ENCODE data around the gene SEMA4D. TPM values are rescaled to one million over a fixed set of nuclear protein-coding genes. Genes with fewer than 3 reads are reported as not detected.

The SEMA4D gene
- total RNA-seq, 3 donors from 2014 or later (not counting 1 experiment from before 2014, with no cell fraction given): 354 to 448 (median 420) TPM

DNA sequence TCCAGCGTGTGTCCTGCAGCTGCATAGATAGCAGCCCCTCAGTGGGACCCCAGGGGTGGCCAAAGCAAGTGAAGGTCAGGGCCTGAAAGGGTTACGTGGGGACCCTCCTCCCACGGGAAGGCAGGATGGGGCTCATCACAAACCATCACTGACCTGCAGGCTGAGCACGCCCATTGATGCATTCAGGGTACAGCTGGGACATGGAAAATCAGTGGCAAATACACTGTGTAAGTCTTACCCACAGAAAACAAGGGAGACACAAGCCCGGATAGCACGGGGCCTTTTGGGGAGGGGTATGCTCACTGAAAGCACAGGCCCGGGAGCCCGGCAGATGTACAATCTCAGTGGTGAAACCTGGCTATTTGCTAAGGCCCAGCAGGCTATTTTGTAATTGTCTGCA lies 49.1 kb downstream of the SEMA4D start:
- Histone ChIP-seq H3K36me3 (ENCODE audit: control insufficient read depth, insufficient read depth, low read length) (peaks cover 18% of the 10 kb centered on the region), H3K4me3 (ENCODE audit: low read length) (no peak overlapping the region), H3K27ac (ENCODE audit: low read length) (peak overlapping the region; percentile 28), H3K4me1 (ENCODE audit: control insufficient read depth, insufficient read depth, low read length) (peaks cover 68% of the 10 kb centered on the region), H3K9me3 (ENCODE audit: control insufficient read depth, insufficient read depth, low read length) (no peaks in the 10 kb centered on the region), H3K27me3 (ENCODE audit: control insufficient read depth, insufficient read depth, low read length) (no peaks in the 10 kb centered on the region)
- no peak for DNase-seq
- Mint-ChIP-seq H3K27me3 (ENCODE audit: low read depth in 2 of 2) (no peaks in the 10 kb centered on the region), H3K4me1 (peaks cover 73 to 93% of the 10 kb centered on the region in 2 donors), H3K27ac (peak overlapping the region; percentile 93), H3K4me3 (peak overlapping the region; percentile 79), H3K9me3 (no peaks in the 10 kb centered on the region), H3K36me3 (peaks cover 8% of the 10 kb centered on the region)
- no peak for ATAC-seq
- 68% methylated on average over 8 of the region's 8 CpGs for WGBS (ENCODE audit: insufficient coverage)
- intact Hi-C loops (cut with micrococcal nuclease): loop anchor here (2.0 to 5.0 kb wide), 2 partner anchors 48 to 88 kb away; no protein-coding TSS in a partner anchor
- TF ChIP-seq, protein P1, sequence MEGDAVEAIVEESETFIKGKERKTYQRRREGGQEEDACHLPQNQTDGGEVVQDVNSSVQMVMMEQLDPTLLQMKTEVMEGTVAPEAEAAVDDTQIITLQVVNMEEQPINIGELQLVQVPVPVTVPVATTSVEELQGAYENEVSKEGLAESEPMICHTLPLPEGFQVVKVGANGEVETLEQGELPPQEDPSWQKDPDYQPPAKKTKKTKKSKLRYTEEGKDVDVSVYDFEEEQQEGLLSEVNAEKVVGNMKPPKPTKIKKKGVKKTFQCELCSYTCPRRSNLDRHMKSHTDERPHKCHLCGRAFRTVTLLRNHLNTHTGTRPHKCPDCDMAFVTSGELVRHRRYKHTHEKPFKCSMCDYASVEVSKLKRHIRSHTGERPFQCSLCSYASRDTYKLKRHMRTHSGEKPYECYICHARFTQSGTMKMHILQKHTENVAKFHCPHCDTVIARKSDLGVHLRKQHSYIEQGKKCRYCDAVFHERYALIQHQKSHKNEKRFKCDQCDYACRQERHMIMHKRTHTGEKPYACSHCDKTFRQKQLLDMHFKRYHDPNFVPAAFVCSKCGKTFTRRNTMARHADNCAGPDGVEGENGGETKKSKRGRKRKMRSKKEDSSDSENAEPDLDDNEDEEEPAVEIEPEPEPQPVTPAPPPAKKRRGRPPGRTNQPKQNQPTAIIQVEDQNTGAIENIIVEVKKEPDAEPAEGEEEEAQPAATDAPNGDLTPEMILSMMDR (IDR thresholded peaks at IDR 0.05): no peak

DNA sequence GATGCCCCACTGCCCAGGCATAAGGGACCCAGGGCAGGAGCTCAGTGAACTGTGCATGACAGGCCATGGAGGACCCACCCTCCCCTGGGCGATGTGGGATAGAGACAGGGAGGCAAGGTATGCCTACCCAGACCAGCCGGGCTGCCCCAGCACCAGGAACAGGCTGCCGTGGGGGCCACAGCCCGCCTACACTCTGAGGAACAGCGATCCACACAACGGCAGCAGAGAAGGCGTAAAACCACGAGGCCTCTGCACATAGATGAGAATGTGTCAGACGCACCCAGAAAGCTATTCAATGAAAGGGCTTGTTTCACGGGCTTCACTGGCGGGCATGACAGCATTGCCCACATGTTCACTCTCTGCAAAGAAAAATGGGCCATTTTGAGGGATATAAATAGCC lies 49.5 kb downstream of the SEMA4D start:
- no peaks in the 10 kb centered on the region for H3K9me3 ChIP-seq (ENCODE audit: control insufficient read depth, insufficient read depth, low read length)
- intact Hi-C loops (cut with micrococcal nuclease): loop anchor here (2.0 to 5.0 kb wide), 2 partner anchors 48 to 89 kb away; no protein-coding TSS in a partner anchor
- H3K4me3 ChIP-seq (ENCODE audit: low read length): no peak overlapping the region
- peak overlapping the region; percentile 79 for H3K4me3 Mint-ChIP-seq
- H3K27me3 ChIP-seq (ENCODE audit: control insufficient read depth, insufficient read depth, low read length): no peaks in the 10 kb centered on the region
- peaks cover 18% of the 10 kb centered on the region for H3K36me3 ChIP-seq (ENCODE audit: control insufficient read depth, insufficient read depth, low read length)
- peak; percentile 60 to 70 for DNase-seq
- peak overlapping the region; percentile 32 for H3K27ac ChIP-seq (ENCODE audit: low read length)
- H3K36me3 Mint-ChIP-seq: peaks cover 8% of the 10 kb centered on the region
- H3K27me3 Mint-ChIP-seq (ENCODE audit: low read depth in 2 of 2): no peaks in the 10 kb centered on the region
- H3K9me3 Mint-ChIP-seq: no peaks in the 10 kb centered on the region
- H3K27ac Mint-ChIP-seq: peak overlapping the region; percentile 93
- peaks cover 71% of the 10 kb centered on the region for H3K4me1 ChIP-seq (ENCODE audit: control insufficient read depth, insufficient read depth, low read length)
- TF ChIP-seq, protein P1 (IDR thresholded peaks at IDR 0.05): no peak
- peak; percentile 80 to 87 (median 85) for ATAC-seq
- peaks cover 75 to 96% of the 10 kb centered on the region in 2 donors for H3K4me1 Mint-ChIP-seq
- WGBS (ENCODE audit: insufficient coverage): 13% methylated on average over 11 of the region's 11 CpGs

DNA sequence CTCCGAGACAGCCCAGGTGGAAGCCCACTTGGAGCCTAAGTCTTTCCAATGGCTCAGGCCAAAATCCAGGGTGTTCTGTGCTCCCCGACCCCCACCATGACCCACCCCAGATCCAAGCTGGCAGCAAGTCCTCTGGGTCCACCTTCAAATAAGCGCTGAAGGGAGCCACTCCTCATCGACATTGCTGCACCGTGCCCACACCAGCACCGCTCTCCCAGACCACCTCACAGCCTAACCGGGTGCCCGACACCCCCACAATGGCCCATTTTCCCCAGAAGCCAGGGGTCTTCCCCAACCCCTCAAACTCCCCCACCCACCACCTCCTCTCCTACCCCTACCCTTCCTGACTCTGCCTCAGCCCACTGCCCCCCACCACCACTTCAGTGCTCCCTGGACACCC lies 50.5 kb downstream of the SEMA4D start:
- H3K4me1 ChIP-seq (ENCODE audit: control insufficient read depth, insufficient read depth, low read length): peaks cover 72% of the 10 kb centered on the region
- TF ChIP-seq, protein P1 (IDR thresholded peaks at IDR 0.05): no peak
- no peak overlapping the region for H3K4me3 Mint-ChIP-seq
- H3K4me1 Mint-ChIP-seq: peaks cover 68 to 96% of the 10 kb centered on the region in 2 donors
- no peaks in the 10 kb centered on the region for H3K9me3 Mint-ChIP-seq
- 94% methylated on average over 8 of the region's 8 CpGs for WGBS (ENCODE audit: insufficient coverage)
- H3K27ac Mint-ChIP-seq: peak overlapping the region; percentile 38 to 93
- peaks cover 8% of the 10 kb centered on the region for H3K36me3 Mint-ChIP-seq
- intact Hi-C loops (cut with micrococcal nuclease): loop anchor here (5.0 kb wide), 1 partner anchor 90 kb away; no protein-coding TSS in a partner anchor
- H3K27me3 ChIP-seq (ENCODE audit: control insufficient read depth, insufficient read depth, low read length): no peaks in the 10 kb centered on the region
- H3K27ac ChIP-seq (ENCODE audit: low read length): no peak overlapping the region
- DNase-seq (no peak), ATAC-seq (no peak)
- no peaks in the 10 kb centered on the region for H3K27me3 Mint-ChIP-seq (ENCODE audit: low read depth in 2 of 2)
- H3K4me3 ChIP-seq (ENCODE audit: low read length): no peak overlapping the region
- no peaks in the 10 kb centered on the region for H3K9me3 ChIP-seq (ENCODE audit: control insufficient read depth, insufficient read depth, low read length)
- H3K36me3 ChIP-seq (ENCODE audit: control insufficient read depth, insufficient read depth, low read length): peaks cover 18% of the 10 kb centered on the region

DNA sequence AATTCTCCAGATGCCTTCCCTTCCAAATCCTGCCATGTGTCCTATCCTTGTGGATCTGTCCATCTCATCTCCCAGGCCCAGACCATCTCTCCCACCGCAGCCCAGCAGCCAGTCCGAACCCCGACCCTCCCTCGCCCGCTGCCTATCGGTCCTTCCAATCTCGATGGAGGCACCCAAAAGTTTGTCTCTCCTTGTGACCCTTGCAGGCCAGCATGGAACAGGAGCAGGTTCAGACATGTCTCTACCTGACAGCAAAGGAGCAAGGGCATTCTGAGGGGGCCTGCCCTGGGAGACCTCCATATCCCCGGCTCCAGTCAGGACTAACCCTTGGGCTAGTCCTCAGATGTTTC lies 51.0 kb downstream of the SEMA4D start:
- peaks cover 8% of the 10 kb centered on the region for H3K36me3 Mint-ChIP-seq
- peaks cover 72 to 99% of the 10 kb centered on the region in 2 donors for H3K4me1 Mint-ChIP-seq
- Histone ChIP-seq H3K27me3 (ENCODE audit: control insufficient read depth, insufficient read depth, low read length) (no peaks in the 10 kb centered on the region), H3K4me1 (ENCODE audit: control insufficient read depth, insufficient read depth, low read length) (peaks cover 76% of the 10 kb centered on the region), H3K4me3 (ENCODE audit: low read length) (no peak overlapping the region), H3K9me3 (ENCODE audit: control insufficient read depth, insufficient read depth, low read length) (no peaks in the 10 kb centered on the region), H3K36me3 (ENCODE audit: control insufficient read depth, insufficient read depth, low read length) (peaks cover 18% of the 10 kb centered on the region), H3K27ac (ENCODE audit: low read length) (no peak overlapping the region)
- peak overlapping the region; percentile 38 to 93 for H3K27ac Mint-ChIP-seq
- no peaks in the 10 kb centered on the region for H3K27me3 Mint-ChIP-seq (ENCODE audit: low read depth in 2 of 2)
- no peaks in the 10 kb centered on the region for H3K9me3 Mint-ChIP-seq
- TF ChIP-seq, protein P1 (IDR thresholded peaks at IDR 0.05): no peak
- no peak for ATAC-seq
- DNase-seq: no peak
- 89% methylated on average over 8 of the region's 8 CpGs for WGBS (ENCODE audit: insufficient coverage)
- intact Hi-C loops (cut with micrococcal nuclease): loop anchor here (5.0 kb wide), 1 partner anchor 90 kb away; no protein-coding TSS in a partner anchor
- no peak overlapping the region for H3K4me3 Mint-ChIP-seq
